ENCODE measurements around the gene PACS2.

The PACS2 gene

GRCh38 chr14:105350450-105351244 lies 36.1 kb downstream of the PACS2 start:
- CTCF ChIA-PET = interaction anchor here (0.6 to 3.2 kb wide), 10 partner anchors 9 to 260 kb away, joined by 3 to 32 read pairs (median 9); no protein-coding TSS in a partner anchor
- no peak overlapping the region for H3K4me3 ChIP-seq (ENCODE audit: low read depth, low read length)
- DNase-seq (ENCODE audit: low read depth, low spot score) = no peak
- TF ChIP-seq, protein P1, sequence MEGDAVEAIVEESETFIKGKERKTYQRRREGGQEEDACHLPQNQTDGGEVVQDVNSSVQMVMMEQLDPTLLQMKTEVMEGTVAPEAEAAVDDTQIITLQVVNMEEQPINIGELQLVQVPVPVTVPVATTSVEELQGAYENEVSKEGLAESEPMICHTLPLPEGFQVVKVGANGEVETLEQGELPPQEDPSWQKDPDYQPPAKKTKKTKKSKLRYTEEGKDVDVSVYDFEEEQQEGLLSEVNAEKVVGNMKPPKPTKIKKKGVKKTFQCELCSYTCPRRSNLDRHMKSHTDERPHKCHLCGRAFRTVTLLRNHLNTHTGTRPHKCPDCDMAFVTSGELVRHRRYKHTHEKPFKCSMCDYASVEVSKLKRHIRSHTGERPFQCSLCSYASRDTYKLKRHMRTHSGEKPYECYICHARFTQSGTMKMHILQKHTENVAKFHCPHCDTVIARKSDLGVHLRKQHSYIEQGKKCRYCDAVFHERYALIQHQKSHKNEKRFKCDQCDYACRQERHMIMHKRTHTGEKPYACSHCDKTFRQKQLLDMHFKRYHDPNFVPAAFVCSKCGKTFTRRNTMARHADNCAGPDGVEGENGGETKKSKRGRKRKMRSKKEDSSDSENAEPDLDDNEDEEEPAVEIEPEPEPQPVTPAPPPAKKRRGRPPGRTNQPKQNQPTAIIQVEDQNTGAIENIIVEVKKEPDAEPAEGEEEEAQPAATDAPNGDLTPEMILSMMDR (IDR thresholded peaks at IDR 0.05; ENCODE audit: insufficient read depth, low read length, missing control alignments) = no peak
- POLR2A ChIA-PET = interaction anchor here (0.6 kb wide), 1 partner anchor 49 kb away, joined by 3 read pairs; no protein-coding TSS in a partner anchor

DNA sequence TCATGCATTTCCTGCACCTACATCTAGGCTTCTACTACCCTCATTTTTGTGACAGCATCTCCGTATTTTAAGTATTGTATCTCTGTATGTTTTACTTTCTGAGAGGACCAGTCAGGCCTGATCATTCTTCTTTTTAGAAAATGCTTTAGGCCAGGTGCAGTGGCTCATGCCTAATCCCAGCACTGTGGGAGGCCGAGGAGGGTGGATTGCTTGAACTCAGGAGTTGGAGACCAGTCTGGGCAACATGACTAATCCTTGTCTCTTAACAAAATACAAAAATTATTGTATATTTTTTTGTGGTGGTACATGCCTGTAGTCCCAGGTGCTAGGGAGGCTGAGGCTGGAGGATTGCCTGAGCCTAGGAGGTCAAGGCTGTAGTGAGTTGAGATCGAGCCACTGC lies 36.9 kb downstream of the PACS2 start:
- TF ChIP-seq, protein P1 (IDR thresholded peaks at IDR 0.05; ENCODE audit: insufficient read depth, low read length, missing control alignments) = no peak
- ChIA-PET POLR2A (no interaction called here), CTCF (interaction anchor here (0.8 to 3.2 kb wide), 21 partner anchors 10 to 261 kb away, joined by 3 to 32 read pairs (median 5); no protein-coding TSS in a partner anchor)
- no peak for DNase-seq (ENCODE audit: low read depth, low spot score)
- no peak overlapping the region for H3K4me3 ChIP-seq (ENCODE audit: low read depth, low read length)

GRCh38 chr14:105351920-105352851 lies 37.6 kb downstream of the PACS2 start:
- ChIA-PET POLR2A (interaction anchor here (0.7 kb wide), 1 partner anchor 24 kb away, joined by 4 read pairs; no protein-coding TSS in a partner anchor), CTCF (interaction anchor here (0.7 to 3.2 kb wide), 25 partner anchors 10 to 262 kb away, joined by 3 to 32 read pairs (median 5); no protein-coding TSS in a partner anchor)
- TF ChIP-seq, protein P1 (IDR thresholded peaks at IDR 0.05; ENCODE audit: insufficient read depth, low read length, missing control alignments) = peak; percentile 88
- DNase-seq (ENCODE audit: low read depth, low spot score) = peak; percentile 40
- H3K4me3 ChIP-seq (ENCODE audit: low read depth, low read length) = no peak overlapping the region

DNA sequence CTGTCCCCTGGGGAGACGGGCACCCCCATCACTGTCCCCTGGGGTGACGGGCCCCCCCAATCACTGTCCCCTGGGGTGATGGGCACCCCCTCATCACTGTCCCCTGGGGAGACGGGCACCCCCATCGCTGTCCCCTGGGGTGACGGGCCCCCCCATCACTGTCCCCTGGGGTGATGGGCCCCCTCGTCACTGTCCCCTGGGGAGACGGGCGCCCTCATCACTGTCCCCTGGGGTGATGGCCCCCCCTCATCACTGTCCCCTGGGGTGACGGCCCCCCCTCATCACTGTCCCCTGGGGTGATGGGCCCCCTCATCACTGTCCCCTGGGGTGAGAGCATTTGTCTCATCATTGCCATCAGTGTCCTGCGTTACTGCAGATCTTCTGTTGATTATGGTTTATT lies 38.6 kb downstream of the PACS2 start:
- ChIA-PET POLR2A (no interaction called here), CTCF (interaction anchor here (1.0 kb wide), 2 partner anchors 9 to 13 kb away, joined by 3 read pairs; no protein-coding TSS in a partner anchor)
- DNase-seq (ENCODE audit: low read depth, low spot score) = no peak
- no peak overlapping the region for H3K4me3 ChIP-seq (ENCODE audit: low read depth, low read length)
- TF ChIP-seq, protein P1 (IDR thresholded peaks at IDR 0.05; ENCODE audit: insufficient read depth, low read length, missing control alignments) = no peak

GRCh38 chr14:105354541-105354940 lies 40.0 kb downstream of the PACS2 start:
- ChIA-PET POLR2A (no interaction called here), CTCF (interaction anchor here (0.8 to 1.9 kb wide), 5 partner anchors 10 to 165 kb away, joined by 3 to 6 read pairs (median 4); no protein-coding TSS in a partner anchor)
- DNase-seq (ENCODE audit: low read depth, low spot score) = no peak
- TF ChIP-seq, protein P1 (IDR thresholded peaks at IDR 0.05; ENCODE audit: insufficient read depth, low read length, missing control alignments) = no peak
- no peak overlapping the region for H3K4me3 ChIP-seq (ENCODE audit: low read depth, low read length)
